GM13977 (cell line): ENCODE data around the gene JMJD6.
"Not testable (repeated sequence)": the region's sequence is repeated elsewhere in the genome, so short reads cannot be mapped to it uniquely, and the experiment has no call there.

ENCODE experiments used
- DNase-seq: peaks from one replicate; pipeline ENCODE4 v3.0.0; 2012; ENCODE audit warnings: low spot score
- in situ Hi-C: fragments of 300-500 bp; cut with MboI; formaldehyde crosslinking; loops from one replicate; pipeline ENCODE4 v1.12.0; 2022; ENCODE audit warnings: low sequenced_read_pairs, low pct_unique_long_range_greater_than_20kb, mixed read lengths, inconsistent platforms; ENCODE audit not compliant: unreplicated experiment
- TF ChIP-seq, protein P1 (sequence below): IDR thresholded peaks from 2 replicates; pipeline ENCODE4 v1.5.1; 2012; ENCODE audit warnings: mild to moderate bottlenecking, control low read depth; ENCODE audit not compliant: insufficient read depth; ENCODE audit errors: extremely low read depth, missing control alignments

JMJD6 gene

DNA sequence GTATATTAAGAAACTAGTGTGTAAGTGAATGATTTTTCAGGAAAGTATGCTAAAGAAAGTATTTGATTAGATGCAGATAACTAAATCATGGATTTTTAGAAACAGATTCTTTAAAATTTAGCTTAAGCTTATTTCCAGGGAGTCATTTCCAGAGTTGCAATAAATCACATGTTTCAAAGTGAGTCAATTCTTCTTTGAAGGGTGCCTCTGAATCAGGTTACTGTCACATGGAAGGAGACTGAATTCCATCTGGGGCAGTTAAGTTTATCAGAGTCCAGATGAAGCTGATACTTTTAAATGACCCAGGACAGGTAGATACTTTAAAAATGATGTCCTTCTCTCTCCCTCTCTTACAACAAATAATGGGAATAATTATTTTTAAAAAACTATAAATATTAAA is 16.6 kb upstream of the JMJD6 start:
- in situ Hi-C loops, result no loop called here
- no peak for DNase-seq
- TF ChIP-seq, protein P1, sequence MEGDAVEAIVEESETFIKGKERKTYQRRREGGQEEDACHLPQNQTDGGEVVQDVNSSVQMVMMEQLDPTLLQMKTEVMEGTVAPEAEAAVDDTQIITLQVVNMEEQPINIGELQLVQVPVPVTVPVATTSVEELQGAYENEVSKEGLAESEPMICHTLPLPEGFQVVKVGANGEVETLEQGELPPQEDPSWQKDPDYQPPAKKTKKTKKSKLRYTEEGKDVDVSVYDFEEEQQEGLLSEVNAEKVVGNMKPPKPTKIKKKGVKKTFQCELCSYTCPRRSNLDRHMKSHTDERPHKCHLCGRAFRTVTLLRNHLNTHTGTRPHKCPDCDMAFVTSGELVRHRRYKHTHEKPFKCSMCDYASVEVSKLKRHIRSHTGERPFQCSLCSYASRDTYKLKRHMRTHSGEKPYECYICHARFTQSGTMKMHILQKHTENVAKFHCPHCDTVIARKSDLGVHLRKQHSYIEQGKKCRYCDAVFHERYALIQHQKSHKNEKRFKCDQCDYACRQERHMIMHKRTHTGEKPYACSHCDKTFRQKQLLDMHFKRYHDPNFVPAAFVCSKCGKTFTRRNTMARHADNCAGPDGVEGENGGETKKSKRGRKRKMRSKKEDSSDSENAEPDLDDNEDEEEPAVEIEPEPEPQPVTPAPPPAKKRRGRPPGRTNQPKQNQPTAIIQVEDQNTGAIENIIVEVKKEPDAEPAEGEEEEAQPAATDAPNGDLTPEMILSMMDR, result no peak

- in situ Hi-C loops, result no loop called here
- TF ChIP-seq, protein P1, result no peak
- DNase-seq, result no peak
Measured at GRCh38 chr17:76740329-76741118, 14.1 kb upstream of the JMJD6 start.

GRCh38 chr17:76739568-76740115 is 13.2 kb upstream of the JMJD6 start:
- DNase-seq, in situ Hi-C loops: not testable (repeated sequence)

DNA sequence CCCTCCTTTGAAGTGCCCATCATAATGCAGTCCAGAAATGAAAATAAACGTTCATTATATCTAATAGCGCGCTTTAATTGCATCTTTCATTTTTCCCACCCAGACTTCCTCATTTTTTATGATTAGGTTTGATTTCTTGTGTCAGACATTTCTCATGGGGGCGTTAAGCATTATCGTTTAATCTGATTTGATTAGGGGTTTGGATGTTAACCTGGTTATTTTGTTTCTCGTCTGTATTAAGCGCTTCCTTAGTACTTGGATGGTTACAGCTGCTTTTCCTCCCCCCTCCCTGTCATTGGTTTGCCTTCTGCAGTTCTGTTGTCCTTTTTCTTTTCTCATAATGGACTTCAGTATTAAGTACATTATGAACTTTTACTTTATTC is 12.1 kb upstream of the JMJD6 start:
- TF ChIP-seq, protein P1, result no peak
- in situ Hi-C loops, result no loop called here
- no peak for DNase-seq

DNA sequence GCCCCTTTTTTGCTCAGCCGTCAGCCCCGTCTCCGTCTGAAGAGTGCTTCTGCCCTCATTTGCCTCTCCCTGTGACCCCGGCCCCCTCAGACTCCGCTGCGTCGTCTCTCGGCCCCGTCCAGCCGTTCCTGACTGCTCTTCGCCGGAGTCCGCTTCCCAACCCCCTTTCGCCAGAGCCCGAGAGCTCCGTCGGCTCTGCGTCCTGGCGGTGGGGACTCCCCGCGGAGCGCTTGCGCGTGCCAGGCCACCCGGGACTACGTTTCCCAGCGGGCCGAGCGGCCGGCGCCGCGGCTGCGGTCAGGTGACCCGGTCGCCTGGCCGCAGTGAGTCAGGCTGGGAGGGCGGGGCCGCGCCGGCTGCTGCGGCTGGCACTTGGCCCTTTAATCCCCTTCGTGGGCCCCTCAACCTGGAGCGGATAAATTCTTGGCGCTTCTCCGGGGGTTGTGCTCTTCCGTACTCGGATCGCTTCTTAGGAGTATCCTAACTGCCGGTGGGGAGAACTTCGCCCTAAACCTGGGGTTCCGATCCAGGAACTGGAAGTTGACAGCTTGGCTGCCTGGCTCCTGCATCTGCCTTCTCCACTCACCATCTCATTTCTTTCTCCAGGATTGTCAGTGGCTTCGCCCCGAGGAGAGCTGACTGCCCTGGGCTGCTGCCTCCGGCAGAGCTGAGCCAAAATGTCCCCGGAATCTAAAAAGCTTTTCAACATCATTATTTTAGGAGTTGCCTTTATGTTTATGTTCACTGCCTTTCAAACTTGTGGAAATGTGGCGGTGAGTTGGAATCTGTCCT is 11.5 kb upstream of the JMJD6 start, which contains the start of gene MFSD11:
Gene MFSD11, plus strand, starts transcription at position 444 of the 792 bp plus-strand sequence. Its CDS starts 234 bp downstream, at position 678.
- TF ChIP-seq, protein P1, result no peak
- peak; percentile 96 for DNase-seq
- in situ Hi-C loops, result no loop called here

GRCh38 chr17:76737082-76737675 is 10.8 kb upstream of the JMJD6 start, which contains the start of gene SRSF2:
TSS of gene SRSF2 (minus strand) at chr17:76737331. CDS start at chr17:76737160, 171 bp downstream.
- DNase-seq, result peak; percentile 99
- in situ Hi-C loops, result no loop called here
- TF ChIP-seq, protein P1, result no peak
